GM18861 (cell line): ENCODE results near the gene PLTP.
"Not testable (repeated sequence)": the region's sequence is repeated elsewhere in the genome, so short reads cannot be mapped to it uniquely, and the experiment has no call there.

Experiments used
- ATAC-seq: cut with Tn5 transposase; IDR thresholded peaks from one replicate; pipeline ENCODE4 v1.9.1; 2021; ENCODE audit not compliant: unreplicated experiment

The PLTP gene

GRCh38 chr20:45944965-45945677 is 33.2 kb upstream of the PLTP start:
- ATAC-seq: no peak

GRCh38 chr20:45944151-45944964 is 32.4 kb upstream of the PLTP start:
- no peak for ATAC-seq

DNA sequence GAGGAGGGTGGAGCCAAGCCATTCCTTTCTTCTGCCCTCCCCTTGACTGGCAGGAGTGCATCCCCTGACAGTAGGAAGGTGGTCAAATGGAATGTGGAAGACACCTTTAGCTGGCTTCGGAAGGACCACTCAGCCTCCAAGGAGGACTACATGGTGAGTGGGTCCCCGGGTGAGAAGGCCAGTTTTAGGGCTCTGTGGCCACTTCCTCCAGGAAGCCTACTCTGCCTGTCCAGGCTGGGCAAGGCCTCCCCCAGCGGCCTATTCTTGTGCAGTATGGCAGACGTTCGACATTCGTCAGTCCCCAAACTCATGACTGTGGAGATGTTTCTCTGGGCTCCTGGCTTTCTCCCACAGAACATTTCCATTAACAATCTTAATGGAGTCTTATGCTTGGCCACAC is 31.7 kb upstream of the PLTP start:
- ATAC-seq: no peak

GRCh38 chr20:45940469-45940868 is 28.5 kb upstream of the PLTP start:
- ATAC-seq: no peak

DNA sequence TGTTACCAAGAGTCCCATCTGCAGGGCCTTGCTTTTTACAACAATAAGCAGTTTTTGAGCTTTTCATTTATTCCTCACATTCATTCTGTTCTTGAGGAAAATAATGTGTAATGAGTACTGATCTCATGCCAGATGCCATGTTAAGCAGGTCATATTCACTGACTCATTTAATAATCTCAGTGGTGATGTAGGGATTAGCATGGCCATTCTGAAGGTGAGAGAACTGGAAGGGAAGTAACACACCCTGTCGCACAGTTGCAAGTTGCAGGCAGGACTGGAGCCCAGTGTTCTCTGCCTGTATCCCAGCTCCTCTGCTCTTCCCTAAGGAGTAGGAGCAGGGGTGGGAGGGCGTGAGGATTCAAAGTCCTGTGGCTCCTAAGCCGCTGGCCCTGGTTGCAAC is 28.1 kb upstream of the PLTP start:
- ATAC-seq: no peak

- ATAC-seq: no peak
Observed at GRCh38 chr20:45938727-45939438, 26.9 kb upstream of the PLTP start.

DNA sequence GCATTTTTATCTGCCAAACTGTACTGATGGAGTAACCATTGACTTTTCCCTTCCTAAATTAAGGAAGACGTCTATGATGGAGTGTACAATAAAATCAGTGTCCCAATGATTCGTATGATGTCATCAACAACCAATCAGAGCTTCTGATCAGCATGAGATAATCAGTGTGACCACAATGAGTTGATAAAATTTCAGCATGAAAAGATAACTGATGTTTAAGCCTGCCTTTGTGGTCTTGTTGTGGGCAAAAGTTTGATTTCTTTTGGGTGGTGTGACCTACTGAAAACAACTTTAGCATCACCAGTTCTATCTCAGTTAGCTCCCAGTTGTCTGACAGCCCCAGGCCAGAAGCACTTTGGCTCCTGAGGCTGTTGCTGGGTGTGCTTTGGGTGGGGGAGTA is 25.8 kb upstream of the PLTP start:
- ATAC-seq: no peak

GRCh38 chr20:45935416-45936046 is 23.6 kb upstream of the PLTP start:
- ATAC-seq: peak; percentile 11

DNA sequence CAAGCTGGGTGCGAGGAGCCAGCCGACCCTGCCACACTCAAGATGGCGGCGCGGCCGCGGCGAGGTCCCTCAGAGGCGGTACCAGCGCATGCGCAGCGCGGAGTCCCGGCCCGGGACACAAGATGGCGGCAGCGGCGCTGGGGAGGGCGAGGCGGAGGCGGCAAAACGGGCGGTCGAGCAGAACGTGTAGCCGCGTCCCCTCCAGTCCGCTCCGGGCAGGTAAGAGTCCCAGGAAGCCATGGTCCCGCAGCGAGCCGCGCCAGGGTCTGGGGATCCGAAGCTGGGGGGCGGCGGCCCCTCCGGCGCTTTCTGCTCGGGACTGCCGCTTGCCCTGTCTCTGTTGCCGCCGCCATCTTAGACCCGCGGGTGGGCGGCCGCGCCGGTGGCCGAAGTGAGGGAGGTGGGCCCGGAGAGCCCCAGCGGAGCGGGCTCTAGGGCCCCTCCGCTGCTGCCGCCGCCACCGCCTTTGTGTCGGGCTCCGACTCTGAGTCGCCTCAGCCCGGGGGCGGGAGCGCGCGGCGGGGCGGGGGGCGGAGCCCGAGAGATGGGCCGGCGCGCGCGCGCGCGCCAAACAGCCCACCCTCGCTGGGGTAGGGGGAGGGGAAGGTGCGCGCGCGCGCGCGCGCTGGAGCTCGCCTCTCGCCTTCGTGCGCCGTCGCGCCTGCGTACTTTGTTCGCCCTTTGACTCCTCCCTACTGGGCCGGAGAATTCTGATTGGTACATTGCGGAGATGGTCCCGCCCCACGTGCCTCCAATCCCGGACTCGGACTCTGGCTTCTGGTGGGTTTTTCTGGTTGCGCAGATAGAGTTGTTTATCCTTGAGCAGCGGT is 22.8 kb upstream of the PLTP start, which contains the start of gene PCIF1:
Gene PCIF1, plus strand, starts transcription at position 98 of the 830 bp plus-strand sequence. CDS start 4,317 bp downstream, outside the sequence.
- peak; percentile 69 for ATAC-seq

DNA sequence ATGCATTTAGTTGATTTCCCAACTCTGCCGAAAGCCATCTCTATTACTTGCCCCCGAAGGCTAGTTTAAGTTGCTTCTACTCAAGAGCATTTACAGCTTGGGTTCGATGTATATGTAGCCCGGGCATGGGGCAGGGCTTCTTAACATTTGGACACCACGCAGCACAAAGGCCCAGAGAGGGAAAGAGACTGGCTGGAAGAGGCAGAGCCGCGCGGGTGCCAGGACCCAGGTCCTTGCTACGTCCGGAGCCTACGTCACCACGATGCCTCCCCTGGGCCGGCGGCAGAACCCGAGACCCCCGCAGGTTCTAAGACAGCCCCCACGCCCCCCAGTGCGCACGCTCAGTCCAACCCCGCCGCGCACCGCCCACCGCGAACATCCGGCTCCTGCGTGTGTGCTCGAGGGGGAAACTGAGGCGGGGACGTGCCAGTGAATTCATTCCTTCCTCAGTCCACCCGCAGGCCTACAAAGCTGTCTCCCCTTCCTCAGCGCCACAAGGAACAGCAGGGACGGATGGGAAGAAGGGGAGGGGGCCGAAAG is 22.2 kb upstream of the PLTP start:
- peak; percentile 2 for ATAC-seq

DNA sequence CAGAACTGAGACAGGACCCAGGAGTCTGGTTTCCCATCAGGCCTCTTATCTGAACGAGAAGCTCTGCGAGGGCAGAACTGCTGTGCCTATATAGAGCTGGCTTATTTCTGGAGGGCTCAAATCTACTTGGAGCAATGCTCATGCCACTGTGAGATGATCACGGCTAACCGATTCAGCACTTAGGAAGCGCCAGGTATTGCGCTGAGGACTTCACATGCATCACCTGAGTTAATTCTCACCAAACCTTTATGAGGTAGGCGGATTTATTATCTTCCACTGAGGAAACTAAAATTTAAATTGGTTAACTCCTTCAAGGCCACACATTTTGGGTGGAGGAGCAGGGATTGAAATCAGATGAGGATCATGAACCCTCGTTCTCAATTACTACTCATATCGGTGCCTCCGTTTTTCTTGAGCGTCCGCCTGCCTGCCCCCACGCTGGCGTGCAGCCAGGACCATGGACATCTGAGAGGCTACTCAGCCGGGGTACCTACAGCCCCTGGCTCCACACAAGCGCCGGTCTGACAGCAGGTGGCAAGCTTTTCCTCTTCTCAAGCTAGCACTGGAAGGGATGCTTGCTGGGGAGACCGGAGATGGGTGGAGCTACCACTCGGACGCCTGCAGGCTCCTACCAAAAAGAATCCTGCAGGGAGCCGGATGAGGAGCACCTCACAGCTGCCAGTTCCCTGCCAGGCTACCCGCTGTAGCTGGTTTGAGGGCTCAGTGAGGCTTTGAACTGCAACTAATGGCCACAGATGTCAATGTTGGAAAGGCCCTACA is 21.5 kb upstream of the PLTP start:
- ATAC-seq: peak; percentile 28

DNA sequence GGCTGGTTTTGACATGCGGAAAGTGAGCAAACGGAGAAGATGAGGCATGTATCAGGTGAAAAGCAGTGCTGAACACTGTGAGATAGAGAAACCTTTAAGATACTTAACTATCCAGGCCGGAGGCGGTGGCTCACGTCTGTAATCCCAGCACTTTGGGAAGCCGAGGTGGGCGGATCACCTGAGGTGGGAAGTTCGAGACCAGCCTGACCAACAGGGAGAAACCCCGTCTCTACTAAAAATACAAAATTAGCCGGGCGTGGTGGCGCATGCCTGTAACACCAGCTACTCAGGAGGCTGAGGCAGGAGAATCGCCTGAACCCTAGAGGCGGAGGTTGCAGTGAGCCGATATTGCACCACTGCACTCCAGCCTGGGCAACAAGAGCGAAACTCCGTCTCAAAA is 19.7 kb upstream of the PLTP start:
- not testable (repeated sequence) for ATAC-seq

- no peak for ATAC-seq
Observed at GRCh38 chr20:45927071-45927878, 15.3 kb upstream of the PLTP start.

GRCh38 chr20:45926731-45927070 is 14.7 kb upstream of the PLTP start:
- no peak for ATAC-seq

DNA sequence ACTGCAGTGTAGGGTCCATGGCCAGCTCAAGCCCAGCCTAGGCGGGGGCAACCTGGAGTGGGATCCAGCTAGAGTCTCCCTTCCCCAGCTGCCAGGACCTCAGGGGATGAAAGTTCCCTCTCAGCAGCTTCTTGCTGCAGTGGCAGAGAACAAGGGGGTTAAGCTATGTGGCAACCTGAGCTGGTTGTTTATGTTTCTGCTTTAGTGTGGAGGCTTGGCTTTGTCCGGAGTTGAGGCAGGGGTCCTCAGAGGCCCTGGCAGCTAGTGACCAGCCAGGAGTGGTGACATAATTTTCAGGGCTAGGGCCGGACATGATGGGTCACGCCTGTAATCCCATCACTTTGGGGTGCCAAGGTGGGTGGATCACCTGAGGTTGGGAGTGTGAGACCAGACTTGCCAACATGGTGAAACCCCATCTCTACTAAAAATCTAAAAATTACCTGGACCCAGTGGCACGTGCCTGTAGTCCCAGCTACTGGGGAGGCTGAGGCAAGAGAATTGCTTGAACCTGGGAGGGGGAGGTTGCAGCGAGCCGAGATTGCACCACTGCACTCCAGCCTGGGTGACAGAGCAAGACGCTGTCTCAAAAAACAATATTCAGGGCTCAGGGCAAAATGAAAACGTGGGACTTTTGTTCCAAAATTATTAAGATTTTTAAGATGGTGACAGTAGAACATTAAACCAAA is 14.0 kb upstream of the PLTP start:
- ATAC-seq: no peak

GRCh38 chr20:45924391-45925261 is 12.7 kb upstream of the PLTP start:
- ATAC-seq: no peak
